HEK293T (cell line): ENCODE results near the gene THSD7B.

ENCODE experiments used
- BHLHE40 ChIP-seq: fragments of 450-650 bp; IDR thresholded peaks from 2 replicates; pipeline ENCODE4 v1.6.1; 2016; ENCODE audit warnings: mild to moderate bottlenecking, moderate library complexity, borderline replicate concordance
- FOXA1 ChIP-seq: fragments of 450-650 bp; IDR thresholded peaks from 2 replicates; pipeline ENCODE4 v1.6.1; 2016; ENCODE audit warnings: mild to moderate bottlenecking
- ZNF384 ChIP-seq: fragments of 450-650 bp; IDR thresholded peaks from 2 replicates; pipeline ENCODE4 v1.6.1; 2016

GRCh38 chr2:137670111-137670510 is 904.8 kb downstream of the THSD7B start:
- TF ChIP-seq FOXA1 (no peak), BHLHE40 (no peak), ZNF384 (no peak)
